DMS 273 (cell line): ENCODE measurements around the gene PEAK1.
"Not testable (repeated sequence)": the region's sequence is repeated elsewhere in the genome, so short reads cannot be mapped to it uniquely, and the experiment has no call there.

ENCODE experiments used
- DNase-seq: peaks from one replicate; lab custom pipeline; 2025; ENCODE audit not compliant: unreplicated experiment; lab: John Stamatoyannopoulos, UW

PEAK1 gene

DNA sequence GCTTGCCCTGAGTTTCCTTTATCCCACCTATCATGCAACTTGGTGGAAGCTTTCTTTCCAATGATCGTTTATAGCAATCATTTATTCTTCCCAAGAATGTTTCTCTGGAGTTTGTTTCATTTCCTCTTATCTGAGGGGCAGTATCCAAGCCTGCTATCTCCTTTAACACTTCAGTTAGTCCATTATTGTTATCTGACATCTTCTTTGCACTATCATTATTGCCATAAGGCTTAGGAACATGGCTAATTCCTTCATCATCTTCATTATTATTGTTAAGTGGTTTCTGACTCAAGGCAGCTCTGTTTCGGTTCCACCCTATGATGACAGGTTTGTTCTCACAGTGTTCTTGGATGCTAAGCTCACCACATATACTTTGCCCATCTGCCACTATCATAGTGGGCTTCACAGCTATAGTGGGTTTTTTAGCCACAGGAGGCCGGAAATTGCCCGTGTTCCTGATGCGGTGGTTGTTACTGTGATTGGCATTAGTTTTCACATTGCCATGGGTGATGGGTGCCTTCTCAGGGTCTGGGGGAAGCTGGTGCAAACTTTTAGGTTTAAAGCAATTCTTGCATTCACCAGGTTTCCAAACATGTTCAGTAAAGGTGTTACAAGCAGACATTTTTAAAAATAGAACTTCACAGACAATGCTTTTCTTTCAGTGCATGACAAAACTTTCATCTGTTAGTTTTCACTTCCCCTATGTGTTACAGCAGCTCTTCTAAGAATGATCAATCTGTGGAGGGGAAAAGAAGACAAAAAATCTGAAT lies 238.4 kb downstream of the PEAK1 start:
- no peak for DNase-seq

DNA sequence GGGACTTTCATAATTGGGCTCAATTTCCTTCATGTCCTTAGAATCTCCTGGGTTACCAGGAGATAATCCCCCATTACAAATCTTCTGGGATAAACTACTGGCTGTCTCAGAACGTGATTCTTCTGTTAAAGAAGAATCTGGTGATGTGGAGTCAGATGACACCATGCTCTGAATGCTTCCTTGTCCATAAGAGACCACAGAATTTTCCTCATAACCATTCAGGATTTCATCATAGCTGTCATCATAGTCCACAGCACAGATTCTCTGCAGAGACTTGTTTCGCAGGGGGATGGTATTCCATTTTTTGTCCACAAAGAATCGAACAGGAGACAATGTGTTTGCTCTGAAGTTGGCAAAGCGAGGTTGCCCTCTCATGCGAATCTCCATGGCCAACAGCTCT lies 239.1 kb downstream of the PEAK1 start:
- no peak for DNase-seq

DNA sequence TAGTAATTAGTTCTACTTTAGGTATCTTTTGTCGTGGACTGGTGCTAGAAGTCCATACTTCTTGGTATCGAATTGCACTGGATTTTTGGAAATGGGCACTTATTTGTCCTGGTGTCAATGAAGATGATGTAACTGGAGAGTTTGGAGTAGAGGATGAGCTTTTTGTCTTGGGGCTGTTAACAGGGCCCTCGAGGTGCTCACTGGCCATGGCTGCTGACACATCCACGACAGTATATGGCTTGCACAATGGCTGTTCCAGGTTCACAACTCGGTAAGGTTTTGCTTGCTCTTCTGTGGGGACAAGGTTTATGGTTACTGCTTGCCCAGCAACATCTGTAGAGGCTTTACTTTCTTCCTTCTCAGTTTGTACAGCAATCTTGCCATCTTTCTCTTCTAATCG lies 239.6 kb downstream of the PEAK1 start:
- DNase-seq = no peak

DNA sequence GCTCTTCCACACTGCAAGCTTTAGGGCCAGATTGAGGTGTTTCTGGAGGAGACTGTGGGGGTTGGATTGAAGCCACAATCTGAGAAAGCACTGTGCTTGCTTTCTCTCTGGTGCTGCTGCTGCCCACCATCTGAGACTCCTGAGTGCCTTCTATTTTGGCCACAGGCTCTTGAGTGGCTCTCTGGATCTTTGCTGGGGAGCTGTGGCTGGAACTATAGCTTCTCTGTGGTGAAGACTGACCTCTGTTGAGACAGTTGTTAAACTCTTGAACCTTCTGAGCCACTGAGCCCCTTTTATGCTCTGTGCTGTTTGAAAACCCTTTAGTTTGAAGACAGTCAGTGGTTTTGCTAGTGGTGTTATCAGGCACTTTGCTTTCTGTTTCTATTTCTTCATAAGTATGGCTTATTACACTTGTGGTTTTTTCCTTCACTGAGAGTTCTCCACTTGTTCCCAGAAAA lies 240.3 kb downstream of the PEAK1 start:
- DNase-seq = no peak

DNA sequence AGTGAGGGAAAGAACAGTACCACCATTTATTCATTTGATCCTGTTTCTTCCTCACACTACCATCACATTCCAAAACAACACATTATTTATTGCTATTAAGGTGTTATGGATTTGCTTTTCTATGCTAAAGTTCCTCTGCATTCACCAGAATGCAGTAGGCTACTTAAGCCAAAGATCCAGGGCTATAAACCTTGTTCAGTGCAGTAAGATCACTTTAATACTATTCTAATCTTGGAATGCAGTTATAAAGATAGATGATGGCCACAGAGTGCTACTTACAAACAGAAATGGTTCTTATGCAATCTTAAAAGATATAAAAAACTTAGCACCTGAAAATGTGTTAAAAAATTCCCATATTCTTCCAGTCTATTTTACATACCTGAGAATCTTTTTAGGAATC lies 241.5 kb downstream of the PEAK1 start:
- DNase-seq = no peak

DNA sequence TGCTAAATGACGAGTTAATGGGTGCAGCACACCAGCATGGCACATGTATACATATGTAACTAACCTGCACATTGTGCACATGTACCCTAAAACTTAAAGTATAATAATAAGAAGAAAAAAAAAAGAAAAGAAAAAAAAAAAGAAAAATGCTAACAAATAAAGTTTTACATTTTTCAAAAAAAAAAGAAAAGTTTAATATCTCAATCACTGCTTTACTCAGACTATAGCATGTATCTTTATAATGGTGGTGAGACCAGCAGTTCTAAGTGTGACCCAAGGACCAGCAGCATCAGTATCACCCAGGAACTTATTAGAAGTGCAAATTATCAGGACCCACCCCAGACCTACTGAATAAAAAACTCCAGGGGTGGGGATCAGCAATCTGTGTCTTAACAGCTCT lies 243.8 kb downstream of the PEAK1 start:
- not testable (repeated sequence) for DNase-seq

DNA sequence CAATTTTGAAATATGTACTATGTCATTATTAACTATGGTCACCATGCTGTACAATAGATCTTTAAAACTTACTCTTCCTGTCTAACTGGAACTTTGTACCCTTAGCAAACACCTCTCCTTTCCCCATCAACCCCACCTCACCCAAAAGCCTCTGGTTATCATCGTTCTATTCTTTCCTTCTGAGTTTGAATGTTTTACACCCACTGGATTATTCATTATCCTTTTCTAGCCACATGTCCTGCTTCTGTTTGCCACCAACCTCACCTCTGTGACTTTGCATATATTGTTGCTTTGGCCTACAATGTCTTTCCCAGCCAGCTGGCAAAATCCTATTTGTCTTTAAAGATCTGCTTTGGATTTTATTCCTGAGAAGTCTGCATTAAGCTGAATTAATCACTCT lies 246.4 kb downstream of the PEAK1 start:
- no peak for DNase-seq

DNA sequence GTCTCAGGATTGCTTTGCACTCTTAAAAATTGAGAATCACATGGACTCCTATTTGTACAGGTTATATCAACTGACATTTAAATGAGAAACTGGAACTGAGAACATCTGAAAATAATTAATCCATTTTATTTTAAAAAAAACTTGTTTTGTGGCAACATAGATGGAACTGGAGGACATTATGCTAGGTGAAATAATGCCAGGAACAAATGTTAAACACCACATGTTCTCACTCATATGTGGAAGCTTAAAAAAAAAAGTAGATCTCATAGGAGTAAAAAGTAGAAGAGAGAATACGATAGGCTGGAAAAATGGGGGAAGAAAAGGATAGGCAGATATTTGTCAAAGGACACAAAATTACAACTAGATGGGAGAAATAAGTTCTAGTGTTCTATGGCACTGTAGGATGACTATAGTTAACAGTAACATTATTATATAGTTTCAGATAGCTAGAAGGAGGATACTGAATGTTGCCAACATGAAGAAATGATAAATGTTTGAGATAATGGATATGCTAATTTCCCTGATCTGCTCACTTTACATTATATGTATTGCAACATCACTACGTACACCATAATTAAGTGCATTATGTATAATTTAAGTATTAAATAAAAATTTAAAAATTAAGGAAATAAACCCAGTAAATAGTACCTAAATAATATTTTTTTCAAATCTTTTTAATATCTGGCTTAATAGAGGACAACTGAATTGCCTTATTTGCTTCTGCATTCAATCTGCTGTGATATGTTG lies 248.5 kb downstream of the PEAK1 start:
- no peak for DNase-seq

DNA sequence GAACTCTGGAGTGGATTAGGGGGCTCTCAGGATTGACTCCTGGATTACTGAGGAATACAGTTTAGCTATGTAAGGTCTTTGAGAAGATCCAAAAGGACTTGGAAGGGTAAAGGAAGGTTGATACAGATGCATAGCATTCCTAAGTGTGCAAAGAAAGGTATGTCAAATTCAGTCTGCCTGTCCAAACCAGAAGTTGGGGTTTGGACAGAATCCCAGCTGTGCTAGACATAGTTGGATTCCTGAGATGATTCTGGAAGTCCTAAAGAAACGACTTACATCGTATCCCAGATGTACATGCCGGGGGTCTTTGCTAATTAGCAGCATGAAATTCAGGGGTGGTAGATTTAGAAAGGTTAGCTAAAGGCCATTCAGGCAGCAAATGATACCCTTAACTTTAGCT lies 251.3 kb downstream of the PEAK1 start:
- no peak for DNase-seq

DNA sequence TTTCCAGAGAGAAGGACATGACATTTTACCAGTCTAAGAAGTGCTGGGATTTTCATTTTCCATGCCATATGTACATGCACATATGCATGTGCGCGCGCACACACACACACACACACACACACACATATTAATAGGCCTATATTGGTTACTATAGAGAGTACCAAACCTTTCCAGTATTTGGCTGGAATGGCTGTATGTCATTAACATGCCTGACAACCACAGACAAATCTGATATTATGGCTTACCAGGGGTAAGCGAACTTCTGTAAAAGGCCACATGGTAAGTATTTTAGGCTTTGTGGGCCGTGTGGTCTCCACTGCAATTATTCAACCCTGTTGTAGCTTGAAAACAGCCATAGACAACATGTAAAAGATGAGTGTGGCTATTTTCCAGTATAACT lies 251.8 kb downstream of the PEAK1 start:
- DNase-seq = no peak

DNA sequence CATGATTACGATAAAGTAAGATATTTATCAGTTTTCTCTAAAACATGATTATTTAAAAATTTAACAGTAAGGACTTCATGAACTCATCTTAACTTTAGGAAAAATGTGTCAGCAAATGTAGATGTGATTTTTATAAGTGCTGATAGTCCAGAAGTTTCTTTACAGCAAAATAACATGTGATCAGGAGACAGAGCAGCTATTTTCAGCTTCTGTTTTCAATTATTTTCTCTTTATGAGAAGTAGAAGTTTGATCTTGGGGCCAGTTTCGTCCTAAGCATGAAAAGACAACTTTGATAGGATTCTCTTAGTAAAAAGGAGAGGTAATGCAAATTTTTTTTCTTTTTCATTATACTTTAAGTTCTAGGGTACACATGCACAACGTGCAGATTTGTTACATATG lies 252.5 kb downstream of the PEAK1 start:
- DNase-seq = no peak

DNA sequence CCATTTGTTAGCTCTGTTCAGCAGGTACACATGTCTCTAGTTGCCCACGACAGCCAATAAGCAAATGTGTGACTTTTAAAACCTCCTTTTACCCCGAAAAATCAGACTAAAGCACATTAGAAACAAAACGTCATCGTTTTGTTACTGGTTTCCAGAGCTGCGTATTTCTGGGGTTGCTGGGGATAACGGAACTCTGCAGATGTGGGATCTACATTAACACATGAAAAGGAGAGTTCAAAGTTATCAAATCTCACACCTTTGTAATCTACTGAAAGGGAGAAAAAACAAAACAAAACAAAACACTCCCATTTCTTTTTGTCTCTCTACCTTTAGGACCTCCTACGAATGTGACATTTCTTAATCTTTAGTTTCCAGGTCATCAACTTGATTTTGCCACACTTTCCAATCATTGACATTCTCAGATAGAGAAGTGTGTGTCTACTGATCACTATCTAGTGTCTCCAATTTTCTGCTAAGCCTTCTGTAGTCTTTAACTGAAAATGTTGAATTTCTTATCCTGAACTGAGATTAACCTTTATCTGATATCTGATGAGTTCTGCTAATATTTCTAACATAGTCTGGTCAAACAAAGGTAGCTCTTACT lies 256.0 kb downstream of the PEAK1 start:
- DNase-seq = no peak

DNA sequence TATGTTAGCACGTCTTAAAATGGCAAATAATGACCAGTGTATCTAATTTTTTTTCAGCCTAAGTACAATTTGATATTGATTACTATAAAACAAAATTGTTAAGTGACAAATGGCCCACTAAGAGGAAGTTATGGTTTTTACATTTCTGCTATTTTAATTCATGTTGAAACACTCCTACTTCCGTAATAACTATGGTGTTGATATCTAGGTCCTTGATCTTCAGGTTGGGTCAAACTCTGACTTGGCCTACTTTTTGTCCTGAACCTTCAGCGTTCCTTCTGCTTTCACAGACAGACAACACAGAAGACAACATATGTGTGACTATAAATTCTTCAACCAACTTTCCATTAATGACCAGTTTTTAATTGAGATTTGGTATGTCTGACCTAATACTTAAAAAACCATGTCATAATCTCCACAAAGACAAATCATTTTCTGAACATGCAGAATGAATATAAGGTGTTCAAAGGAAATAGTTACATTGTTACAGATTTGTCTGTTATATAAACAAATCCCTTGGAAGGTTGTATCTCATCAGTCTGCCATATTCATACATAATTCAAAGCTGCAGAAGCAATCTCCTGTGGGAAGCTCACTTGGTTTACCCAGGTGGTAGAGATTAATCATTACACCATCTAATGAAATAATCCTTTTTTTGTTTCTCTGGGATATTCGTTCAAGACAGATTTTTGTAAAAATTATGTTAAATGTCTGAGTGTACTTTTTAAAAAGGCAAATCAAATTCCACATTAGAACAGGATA lies 256.9 kb downstream of the PEAK1 start:
- no peak for DNase-seq

DNA sequence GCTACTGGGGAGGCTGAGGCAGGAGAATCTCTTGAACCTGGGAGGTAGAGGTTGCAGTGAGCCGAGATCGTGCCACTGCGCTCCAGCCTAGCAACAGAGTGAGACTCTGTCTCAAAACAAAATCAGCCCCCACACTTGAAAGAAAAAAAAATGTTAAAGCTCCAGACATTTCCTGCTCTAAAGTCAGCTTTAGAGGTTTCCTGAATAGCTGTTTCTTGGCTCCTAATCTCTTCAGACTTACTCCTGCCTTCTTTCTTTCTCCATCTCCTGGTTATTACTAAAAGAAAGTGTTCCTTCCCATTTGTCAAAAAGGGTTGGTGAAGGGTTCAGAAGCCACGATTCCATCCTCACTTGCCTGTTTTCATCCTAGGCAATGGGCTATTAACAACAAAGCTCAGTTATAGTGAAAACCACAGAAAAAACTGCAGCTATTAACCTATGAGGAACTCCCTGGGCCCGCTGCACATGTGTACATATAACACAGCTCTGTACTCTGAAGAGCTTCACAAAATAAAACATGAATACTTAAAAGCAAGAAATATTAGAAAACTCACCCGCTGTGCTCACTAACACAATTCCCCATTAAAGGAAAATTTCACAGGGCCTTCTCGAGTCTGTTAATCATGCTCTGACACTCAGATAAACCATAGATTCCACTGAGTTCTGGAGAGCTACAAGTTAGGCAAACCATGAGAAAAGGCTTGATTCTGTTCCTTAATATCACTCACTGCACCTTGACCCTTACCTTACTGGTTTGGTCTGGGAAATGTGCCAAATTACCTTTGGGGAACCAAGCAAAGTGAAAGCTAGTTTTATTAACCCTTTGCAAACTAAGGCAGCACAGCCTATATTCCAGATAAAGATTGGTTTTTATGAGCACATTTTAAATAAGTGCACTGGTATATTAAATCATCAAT lies 259.1 kb downstream of the PEAK1 start:
- DNase-seq = no peak

DNA sequence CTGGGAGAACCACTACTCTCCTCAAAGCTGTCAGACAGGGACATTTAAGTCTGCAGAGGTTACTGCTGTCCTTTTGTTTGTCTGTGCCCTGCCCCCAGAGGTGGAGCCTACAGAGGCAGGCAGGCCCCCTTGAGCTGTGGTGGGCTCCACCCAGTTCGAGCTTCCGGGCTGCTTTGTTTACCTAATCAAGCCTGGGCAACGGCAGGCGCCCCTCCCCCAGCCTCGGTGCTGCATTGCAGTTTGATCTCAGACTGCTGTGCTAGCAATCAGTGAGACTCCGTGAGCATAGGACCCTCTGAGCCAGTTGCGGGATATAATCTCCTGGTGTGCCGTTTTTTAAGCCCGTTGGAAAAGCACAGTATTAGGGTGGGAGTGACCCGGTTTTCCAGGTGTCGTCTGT lies 263.9 kb downstream of the PEAK1 start:
- DNase-seq = not testable (repeated sequence)

DNA sequence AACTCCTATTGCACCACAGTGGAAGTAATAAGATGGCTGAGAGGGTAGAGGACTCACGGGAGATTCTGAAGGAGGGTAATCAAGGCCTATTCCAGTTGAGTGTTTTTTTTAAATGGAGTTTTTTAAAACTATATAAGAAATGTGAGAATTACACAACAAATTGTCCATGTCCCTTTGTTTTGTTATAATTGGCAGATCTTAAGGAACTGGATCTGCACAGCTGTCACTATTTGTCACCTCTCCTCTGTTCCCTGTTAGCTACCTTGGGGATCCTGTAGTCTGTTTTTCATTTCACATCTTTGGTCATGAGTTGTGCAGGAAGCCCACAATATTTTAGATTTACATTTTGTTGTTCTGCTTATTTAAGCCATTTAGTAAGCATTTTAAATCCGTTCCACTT lies 271.7 kb downstream of the PEAK1 start:
- DNase-seq = no peak

DNA sequence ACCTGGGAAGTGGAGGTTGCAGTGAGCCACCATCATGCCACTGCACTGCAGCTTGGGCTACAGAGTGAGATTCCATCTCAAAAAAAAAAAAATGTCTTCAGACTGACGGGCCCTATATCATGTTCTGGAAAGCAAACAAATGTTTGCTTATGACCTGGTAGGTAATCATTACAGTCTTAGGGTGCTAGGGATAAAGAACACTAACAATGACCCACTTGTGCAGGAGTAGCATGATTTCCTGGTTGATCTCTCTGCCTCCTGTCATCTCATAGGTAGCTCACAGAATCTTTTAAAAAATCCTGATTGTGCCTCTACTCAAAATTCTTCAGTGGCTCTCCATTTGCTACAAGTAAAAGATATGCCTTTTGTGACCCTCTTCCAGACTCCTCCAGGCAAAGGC lies 274.5 kb downstream of the PEAK1 start:
- no peak for DNase-seq

DNA sequence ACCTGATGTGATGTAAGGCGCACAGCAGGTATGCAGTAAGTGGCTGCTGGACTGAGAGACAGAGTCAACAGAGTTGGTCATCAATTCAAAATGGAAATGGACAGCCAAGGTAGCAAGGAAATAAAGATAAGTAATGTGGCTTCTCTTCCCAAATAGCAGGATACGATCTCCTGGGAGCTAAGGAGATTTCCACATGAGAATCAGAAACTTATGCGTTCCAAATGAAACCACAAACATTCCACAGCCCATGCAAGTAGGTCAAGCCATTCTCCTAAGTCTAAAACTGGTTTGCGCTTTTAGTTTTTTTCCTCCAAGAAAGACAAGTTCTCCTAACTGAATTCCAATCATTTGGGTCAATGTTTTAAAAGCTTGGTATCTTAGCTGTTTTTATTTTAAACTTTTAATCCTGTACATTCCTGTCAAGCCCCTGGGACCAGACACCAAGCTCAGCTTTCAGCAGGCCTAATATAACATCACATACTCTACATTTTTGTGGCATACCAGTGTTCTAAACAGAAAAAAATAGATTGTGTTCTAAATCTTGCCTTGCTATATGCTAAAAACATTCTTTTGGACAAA lies 275.3 kb downstream of the PEAK1 start:
- no peak for DNase-seq

DNA sequence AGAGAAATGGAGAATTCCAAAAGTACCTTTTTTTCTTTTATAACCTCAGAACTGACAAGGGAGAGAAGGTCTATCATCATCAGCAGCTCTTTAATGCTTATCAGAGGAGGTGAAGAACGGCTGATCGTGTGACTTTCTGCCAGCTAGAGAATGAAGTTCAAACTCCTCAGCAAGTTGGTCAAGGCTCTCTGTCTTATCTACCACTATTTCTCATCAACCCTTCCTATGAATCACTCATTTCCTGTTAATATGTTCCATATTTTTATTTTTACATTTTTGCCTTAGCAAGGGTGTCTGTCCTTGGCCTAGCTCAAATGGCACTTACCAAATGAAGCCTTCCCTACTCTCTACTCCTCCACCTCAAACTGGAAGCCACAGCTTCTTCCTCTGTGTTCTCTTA lies 275.9 kb downstream of the PEAK1 start:
- DNase-seq = no peak

DNA sequence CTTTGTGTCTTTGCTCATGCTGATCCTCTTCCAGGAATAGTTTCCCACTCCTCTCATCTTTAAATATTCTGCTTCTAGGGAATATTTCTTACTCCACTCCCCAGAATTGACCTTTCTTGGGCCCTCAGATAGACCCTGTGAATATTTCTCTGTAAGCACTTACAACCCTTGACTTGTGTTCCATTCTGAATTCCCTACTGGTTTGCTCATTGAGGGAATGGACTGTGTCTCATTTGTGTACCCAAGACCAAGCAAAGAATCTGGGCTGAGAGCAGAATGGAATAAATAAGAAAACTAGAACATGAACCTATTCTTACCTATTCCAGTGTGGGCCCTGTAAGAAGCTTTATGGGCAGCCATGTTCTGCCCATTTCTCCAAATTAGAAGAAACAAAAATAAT lies 276.3 kb downstream of the PEAK1 start:
- DNase-seq = no peak
